NCI-H1436 (cell line): ENCODE data around the gene PROM1.

Experiments
- DNase-seq: peaks from one replicate; lab custom pipeline; 2025; lab: John Stamatoyannopoulos, UW

The PROM1 gene

DNA sequence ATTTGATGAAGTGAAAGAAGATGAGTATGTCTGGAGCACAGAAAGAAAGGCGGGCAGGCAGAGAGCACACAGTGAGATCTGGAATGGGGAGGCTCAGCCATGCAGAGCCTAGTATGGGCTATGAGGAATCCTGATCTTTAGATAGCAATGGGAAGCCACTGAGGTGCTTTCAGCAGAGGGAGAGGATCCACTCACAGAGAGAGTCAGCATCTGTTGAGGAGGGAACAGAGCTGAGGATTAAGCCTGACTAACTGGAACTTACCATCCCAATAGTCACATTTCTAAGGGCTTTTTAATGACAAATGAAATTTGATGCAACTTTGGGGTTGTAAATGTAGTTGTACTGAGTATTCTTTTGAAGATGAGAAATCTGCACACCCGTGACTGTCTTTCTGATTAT is 100.2 kb downstream of the PROM1 start:
- DNase-seq = no peak

DNA sequence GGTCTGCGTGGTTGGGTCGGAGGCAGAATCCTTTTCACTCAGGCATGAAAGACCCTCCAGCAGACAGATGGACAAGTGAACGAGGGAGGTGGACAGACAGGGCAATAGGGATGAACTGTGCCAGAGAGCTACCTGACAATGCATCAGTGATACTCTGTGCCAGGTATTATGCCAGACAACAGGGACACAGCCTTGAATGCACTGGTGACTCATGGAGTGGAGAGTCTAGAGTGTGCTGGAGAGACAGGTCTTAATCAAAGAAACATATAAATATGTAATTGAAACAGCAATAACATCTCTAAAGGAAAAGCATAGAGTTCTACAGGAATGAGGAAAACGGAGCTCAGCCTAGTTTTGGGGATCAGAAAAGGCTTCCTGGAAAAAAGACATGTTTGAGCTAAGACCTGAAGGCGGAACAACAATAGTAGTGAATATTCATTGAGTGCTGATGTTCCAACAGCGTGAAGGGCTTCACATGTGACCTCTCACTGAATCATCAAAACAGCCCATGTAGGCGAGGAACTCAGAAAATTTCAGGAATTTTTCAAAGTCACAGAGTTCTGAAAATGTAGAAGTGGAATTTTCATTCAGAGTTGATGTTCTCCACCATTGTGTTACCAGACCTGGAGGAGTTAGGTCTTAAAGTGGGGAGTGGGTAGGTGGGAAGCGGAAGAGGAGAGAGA is 100.8 kb downstream of the PROM1 start:
- DNase-seq = no peak

DNA sequence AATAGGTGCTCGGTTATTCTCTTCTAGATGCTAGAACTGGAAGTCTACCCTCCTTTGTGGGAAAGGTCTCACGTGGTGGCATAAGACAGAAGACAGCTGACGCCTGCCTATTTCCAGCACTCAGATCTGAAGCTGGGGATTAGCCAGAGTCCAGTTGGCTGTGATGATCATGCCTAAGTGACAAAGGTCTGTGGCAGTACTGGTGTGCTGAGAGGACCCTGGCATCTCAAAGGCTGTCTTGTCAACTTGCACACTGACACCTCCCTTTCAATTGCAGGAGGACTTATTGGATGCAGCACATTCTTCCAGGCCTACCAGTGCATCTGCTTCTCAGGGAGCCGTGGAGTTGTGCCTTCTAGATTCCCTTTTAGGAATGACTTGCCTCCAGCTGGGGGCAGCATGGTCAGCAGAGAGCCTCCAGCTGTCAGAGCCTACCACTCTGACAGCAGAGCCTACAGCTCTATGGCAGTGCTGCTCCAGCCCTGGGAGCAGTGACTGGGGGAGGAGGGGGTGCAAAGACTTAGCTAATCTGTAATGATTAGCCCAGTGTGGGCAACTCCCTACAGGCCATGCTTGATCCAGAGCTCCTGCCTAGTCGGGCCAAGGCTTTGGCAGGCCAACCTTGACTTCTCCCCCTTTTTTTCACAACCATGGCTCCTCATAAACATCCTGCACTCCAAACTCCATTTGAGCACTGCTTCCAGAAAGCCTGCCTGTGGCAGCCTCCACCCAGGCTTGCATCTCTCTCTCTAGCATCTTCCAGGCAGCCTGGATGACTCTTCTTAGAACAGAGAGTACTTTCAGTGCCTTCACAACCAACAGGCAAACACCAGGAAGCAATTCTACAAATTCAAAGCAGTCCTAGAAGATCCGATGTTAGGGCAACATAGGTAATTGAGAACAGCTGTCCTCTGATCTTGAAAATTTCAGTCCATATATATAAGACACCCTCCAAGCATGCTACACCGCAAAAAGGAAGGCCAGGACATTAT is 107.1 kb downstream of the PROM1 start:
- DNase-seq = no peak

DNA sequence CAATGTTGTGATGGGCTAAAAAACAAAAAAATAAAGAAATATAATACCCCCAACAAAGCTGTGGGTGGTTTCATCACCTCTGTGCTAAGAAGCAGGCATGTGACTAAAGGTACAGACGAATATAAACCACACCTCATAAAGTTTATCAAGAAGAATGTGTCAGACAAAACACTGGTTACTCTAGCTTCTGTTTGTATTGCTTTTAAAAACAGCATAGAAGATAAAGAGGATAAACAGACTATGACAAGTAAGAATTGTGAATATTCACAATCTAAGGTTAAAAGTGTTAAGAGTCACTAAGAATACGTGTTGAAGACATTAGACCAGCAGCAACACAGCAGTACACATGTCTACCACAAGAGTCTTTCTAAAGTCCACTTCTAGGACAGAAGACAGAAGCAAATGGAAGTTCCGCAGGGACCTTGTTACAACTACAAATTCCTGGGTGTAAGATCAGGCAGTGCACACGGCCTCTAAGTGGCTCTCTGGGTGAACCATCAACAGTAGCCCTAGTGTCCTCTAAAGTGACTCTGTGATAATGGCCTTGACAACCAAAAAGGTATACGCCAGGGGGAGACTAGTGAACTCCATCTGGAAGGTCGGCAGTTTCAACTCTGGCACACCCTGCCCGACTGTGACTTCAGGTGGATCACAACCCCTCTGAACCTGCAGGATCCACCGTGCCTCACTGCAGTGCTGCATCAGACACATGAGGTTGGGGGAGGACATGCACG is 112.6 kb downstream of the PROM1 start:
- no peak for DNase-seq

DNA sequence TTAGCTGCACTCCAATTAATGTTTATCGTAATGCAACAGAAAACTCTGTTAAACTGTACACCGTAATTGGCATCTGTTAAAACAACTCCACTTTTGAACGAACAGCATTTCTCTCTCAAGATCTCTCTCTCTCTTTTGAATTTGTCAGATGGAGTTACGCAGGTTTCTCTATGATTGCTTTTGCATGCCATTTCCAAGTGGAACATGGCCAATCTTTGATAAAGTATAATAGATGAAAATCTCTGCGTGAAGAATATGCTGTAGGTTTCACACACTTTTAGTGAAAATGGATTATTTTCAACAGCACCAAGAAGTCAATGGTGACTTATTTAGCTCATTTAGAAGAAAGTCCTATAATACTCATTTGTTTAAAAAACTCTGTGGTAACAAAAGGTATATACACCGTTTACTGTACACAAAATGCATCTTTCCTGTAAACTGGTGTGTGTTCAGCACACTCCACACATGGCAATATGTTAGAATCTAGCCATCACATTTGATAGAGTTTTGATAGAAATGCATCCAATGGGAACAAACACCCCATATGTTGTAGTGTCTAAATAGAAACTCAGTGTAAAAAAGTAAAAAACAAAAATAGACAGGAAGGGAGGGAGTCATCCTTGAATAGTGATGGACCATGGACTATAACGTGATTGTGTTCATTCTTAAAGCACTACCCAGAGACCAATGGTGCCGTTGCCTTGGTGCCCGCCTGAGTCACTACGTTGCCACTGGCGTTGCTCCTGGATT is 115.1 kb downstream of the PROM1 start:
- DNase-seq = no peak

DNA sequence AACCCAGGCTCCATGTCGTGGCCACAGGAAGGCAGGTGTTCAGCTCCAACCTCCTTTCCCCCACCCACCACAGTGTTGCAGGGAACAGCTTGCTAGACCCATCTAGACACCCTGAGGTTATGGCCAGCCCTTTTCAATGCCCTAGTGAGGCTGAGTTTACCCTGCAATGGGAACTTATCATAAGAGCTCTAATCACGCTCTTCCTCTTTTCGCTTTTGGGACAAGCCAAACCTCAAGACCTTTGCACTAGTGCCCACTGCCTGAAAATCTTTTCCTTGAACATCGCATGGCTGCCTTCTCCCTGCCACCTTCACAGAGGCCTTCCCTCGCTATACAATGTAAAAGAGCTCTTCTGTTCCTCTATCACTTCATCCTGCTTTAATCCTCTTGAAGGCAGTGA is 118.5 kb downstream of the PROM1 start:
- no peak for DNase-seq

DNA sequence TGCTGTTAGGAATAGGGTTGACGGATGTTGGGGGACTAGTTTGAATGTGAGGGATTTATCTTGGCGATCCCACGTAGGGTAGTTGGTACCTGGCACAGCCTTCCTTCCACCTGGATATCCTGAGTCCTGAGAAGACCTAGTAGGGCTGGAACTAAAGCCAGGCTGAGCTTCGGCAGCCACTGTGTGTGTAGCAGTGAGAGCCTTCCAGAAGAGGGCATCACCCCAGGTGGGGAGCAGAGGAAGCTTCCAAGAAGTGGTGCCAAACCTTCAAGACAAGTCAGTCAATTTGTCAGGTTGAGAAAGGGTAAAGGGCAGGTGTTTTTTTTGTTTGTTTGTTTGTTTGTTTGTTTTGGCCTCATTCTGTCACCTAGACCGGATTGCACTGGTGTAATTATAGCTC is 119.7 kb downstream of the PROM1 start:
- DNase-seq = no peak

DNA sequence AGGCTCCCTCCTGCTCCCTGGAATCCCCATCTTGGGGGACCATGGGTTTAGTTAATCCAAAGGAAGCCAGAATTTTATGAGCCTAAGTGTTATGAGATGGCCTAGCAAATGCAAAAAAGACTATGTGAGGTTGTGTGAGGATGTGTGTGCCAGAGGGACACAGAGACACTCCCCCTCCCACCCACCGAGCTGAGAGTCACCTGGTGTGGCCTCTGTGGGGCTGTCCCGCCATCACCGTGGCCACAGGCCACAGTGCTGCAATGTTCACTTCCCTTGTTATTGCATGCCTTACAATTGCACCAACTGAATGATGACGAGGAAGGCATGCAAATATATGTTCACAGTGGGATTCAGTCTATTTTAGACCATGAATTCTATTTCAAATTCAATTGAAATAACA is 120.2 kb downstream of the PROM1 start:
- DNase-seq = no peak

DNA sequence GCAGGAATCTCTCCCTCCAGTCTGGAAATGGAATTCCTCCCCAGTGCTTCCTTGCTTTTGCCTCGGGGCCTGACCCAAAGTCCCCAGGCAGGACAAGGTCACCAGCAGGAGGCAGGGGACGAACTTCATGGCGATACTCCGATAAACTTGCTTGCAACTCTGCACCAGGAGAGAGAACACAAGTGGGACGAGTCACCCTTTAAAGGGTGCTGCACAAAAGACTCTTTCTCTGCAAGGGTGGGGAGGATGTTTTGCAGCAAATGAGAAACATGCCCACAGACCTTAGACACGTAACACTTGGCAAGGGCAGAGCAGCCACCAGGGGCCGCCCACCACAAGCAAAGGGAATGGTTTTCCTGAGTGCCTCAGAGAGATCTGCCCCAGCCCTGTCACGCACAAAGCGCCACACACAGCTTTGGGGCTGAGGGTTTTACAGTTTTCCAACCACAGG is 120.8 kb downstream of the PROM1 start, which contains the start of gene FGFBP2:
Gene FGFBP2, minus strand, starts transcription at position 175 of the 451 bp plus-strand sequence. Its CDS starts 46 bp downstream, at position 129.
- no peak for DNase-seq

DNA sequence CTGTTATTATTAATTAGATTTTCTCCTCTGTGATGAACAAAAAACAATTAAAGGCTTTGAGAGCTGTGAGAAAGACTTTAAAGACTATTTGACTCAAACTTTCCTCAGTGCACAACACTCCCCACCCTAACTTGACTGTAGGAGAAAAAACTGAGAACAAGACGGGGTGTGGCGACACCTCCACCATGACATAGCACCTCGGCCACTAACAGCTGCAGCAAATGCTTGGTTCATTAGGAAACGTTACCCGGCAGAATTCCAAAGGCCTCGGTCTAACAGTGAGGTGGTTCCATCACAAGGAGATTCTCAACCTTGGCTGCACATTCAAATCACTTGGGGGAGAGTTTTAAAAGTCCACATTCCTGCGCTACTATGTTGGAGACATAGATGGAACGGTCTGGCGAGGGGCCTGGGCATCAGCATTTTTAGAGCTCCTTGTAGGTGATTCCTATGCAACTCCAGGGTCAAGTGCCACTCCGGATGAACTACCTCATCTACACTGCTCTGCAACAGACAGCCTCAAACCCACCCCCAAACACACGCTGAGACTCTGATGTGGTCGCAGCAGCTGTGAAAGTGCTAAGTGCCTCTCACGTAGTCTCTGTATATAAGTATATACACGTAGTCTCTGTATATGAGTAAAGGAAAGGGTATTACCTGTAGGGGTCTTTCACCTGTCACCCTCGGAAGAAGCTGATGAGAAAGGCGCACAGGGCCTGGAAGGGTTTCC is 121.9 kb downstream of the PROM1 start:
- no peak for DNase-seq

DNA sequence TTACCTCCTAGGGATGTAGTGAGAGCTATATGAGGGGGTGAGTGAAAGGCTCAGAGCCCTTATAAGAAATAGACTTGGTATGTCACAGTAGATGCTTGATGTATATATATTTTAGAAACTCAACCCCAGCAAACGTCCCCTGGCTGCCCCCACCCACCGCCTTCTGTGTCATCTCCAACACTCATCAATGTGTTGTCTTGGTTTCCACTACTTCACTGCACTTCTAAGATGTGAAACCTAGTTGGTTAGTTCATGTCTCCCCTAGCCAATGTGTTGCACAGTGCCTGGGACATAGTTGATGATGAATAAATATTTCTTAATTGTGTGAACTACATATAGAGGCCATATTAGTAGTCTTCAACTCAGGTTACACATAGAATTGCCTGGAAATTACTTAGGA is 125.3 kb downstream of the PROM1 start:
- no peak for DNase-seq

DNA sequence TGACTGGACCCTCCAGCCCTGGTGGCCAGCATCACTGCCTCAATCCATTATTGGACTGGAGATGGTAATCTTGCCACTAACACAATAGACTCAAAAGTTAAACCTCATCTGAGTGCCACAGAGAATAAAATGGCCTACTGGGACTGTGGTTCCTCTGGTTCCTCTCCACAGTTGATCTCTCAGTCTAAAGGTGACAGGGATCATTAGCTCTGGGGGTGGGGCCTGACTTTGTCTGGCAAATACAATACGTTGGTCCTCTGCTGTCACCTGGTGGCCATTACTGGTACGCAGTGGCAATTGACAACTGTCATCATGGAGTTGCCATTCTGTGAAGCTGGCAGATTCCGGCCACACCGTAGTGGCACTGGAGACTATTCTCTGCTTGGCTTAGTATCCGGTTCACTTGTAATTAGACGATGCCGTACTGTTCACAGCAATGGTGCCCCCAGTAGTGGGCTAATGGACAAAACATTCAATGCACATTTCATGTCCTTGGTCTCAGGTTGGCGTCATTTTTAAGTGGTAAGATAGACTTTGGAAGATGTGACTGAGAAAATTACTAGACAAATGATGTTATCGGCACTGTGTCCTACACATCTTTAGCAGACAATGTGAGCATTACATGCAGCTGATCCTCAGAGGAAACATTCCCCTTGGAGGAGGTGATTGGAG is 127.5 kb downstream of the PROM1 start:
- no peak for DNase-seq

DNA sequence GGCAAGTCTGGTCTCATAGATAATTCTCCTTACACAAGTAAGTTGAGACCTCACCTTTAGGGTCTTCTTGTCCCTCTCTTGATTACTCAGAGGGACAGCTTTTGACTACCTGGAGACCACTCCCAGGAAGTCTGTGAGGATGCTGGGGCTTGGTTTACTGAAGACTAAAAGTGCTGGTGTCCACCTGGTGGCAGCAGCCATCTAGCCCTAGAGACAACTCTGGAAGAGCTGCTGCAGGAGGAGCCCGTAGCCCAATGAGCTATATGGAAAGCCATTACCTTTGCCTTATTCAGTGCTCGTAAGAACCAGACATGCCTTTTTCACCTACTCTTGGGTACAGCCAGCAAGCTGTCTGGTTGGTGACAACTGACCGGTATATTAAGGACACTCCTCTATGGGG is 128.2 kb downstream of the PROM1 start:
- no peak for DNase-seq

DNA sequence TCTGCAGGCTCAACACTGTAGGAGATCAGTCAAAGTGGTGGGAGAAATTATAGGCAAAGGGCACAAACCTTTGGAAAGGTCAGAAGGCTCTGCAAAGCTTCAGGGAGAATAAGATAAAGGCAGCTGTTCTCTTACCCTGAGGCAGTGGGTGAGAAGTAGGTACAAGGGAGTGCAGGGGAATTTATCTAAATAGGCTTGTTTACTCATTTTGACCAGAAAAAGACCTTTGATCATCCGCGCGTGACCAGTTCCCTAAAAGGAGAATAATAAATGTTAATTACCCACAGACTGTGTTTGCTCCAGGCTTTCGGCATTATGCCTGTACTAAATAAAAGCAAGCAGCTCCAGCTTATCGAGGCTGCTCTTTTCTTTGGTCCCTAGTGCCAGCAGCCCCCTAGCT is 130.2 kb downstream of the PROM1 start:
- DNase-seq = no peak

DNA sequence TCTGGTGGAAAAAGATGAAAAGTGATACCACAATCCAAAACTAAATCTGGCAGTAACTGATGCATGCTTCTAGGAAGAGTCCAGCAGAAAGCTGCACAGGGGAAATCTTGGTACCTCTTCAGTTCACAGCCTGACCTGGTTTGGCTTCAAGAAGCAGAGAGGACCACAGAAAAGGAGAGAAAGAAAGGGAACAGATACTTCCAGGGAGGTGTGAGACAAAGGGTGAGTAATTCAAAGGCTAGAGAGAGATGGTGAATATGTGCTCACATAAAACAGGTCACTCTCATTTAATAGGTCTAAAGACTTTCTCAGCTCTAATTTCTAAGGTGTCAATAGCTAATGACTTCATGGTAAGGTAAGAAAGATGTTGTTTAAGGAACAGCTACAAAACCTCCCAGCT is 132.0 kb downstream of the PROM1 start:
- DNase-seq = no peak

DNA sequence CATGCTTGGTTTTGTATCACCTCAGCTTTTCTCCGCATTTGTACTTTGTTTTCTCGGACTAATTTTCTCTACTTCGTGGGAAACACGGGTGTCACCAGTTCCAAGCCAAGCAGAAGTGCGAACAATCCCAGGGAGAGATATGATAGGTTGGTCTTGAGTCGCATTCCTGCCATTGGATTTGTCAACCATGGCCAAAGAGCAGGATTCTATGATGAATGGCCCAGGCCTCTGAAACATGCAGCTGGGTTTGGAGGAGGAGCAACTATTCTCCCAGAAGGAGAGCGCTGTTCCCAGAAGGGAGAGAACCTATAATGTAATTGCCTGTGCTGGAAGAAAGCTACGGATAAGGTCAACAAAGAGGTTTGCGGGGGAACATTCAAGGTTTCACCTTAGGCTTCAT is 135.0 kb downstream of the PROM1 start:
- no peak for DNase-seq

DNA sequence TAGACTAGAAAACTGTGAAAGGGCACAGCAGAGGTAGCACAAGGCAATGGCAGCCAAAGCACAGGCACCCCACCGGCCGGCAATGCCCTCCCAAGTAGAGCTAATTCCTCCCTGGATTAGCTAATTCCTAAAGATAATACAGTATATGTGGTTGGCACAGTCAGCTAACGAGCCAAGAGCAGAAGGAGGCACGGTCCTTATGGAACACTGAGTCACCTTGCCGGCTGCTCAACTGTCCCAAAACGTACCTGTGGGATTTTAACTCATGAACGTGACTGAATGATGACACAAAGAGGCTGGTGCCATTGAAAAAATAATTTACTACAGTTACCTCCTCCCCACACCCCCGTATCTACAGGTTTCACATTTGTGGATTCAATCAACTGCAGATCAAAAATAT is 136.1 kb downstream of the PROM1 start:
- no peak for DNase-seq

DNA sequence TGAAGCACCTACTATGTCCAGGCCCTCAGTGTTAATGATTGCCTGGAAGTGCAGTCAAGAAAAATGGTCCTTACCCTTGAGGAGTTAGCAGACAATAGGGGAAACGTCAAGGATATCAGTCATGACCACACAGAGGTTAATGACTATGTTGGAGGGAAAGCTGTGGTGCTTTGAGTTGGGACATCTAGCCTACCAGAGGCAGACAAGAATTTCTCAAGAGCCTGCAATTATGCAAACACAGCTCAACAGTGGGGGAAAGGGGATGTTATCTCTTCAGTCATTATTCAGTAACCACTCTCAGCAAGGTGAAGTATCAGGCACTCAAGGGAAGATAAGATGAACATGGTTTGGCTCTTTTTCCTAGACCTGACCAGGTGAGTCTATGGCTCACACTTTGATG is 138.3 kb downstream of the PROM1 start:
- no peak for DNase-seq

DNA sequence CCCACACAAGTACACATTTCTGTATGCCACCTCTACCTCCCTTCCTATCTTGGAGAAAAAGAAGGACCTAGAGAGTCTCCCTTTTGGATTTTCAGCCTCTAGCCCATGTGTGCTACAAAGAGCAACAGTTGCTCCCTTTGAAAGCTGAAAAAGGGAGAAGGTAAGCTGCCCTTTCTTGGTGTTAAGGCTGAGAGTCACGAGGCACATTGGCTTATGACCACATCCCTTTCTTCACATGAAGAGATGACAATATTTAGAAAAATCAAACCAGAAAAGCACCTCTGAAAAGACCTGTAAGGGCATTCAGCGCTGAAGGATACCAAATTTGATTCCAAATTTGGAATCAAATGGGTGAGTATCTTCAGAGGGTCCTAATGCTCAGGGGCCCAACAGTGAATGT is 138.9 kb downstream of the PROM1 start:
- no peak for DNase-seq

DNA sequence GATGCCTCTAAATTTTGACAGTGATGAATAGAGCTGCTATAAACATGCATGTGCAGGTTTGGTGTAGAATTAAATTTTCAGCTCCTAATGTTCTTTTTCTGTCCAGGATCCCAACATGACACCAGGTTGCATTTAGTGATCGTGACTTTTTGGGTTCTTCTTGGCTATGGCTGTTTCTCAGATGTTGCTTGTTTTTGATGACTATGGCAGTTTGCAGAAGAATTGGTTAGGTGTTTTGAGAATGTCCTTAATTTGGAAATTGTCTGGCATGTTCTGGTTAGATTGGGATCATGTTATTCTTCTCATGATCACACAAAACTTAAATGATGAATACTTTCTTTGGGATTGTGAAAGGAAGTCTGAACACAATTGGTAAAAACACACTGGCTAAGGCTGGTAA is 141.5 kb downstream of the PROM1 start:
- no peak for DNase-seq

DNA sequence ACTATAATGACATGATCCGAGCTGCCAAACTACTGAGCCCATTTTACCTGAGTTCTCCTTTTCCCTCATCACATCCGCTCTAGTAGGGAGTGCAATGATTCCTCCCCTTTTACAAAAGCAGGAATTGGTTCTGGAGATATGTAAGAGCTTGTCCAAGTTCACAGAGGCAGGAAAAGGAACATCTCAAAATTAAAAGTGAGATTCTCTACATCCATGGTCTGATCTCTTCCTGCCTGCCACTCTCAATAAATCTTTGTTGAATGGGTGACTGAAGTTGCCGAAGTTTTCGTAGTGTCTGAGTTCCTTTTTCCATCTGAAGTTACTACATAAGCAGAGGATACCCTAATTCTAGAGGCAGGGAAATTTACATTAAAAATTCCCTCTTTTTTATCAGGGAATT is 145.2 kb downstream of the PROM1 start, which contains the start of gene FGFBP1:
Gene FGFBP1, minus strand, starts transcription at position 101 of the 400 bp plus-strand sequence. CDS start 2,108 bp downstream, outside the sequence.
- DNase-seq = no peak
